Osteocyte (in vitro differentiated cells): ENCODE measurements around the gene IGDCC3. TPM values are rescaled to one million over a fixed set of nuclear protein-coding genes. Genes with fewer than 3 reads are reported as not detected.

ENCODE experiments used
- DNase-seq: peaks from one replicate; pipeline ENCODE4 v3.0.0; 2021; ENCODE audit warnings: mixed read lengths; ENCODE audit not compliant: unreplicated experiment; ENCODE audit errors: extremely low spot score
- H3K27ac Mint-ChIP-seq: one replicate; pipeline ENCODE4 v1.8.0; 2021; ENCODE audit warnings: mild to moderate bottlenecking, mixed read lengths; ENCODE audit not compliant: unreplicated experiment
- H3K27me3 Mint-ChIP-seq: one replicate; pipeline ENCODE4 v1.8.0; 2021; ENCODE audit warnings: mixed read lengths; ENCODE audit not compliant: unreplicated experiment
- H3K36me3 Mint-ChIP-seq: one replicate; pipeline ENCODE4 v1.8.0; 2021; ENCODE audit warnings: mixed read lengths; ENCODE audit not compliant: unreplicated experiment
- H3K4me1 Mint-ChIP-seq: one replicate; pipeline ENCODE4 v1.8.0; 2021; ENCODE audit warnings: mixed read lengths; ENCODE audit not compliant: unreplicated experiment
- H3K4me3 Mint-ChIP-seq: one replicate; pipeline ENCODE4 v1.8.0; 2021; ENCODE audit warnings: mild to moderate bottlenecking, moderate library complexity, mixed read lengths; ENCODE audit not compliant: unreplicated experiment
- H3K9me3 Mint-ChIP-seq: one replicate; pipeline ENCODE4 v1.8.0; 2021; ENCODE audit warnings: mixed read lengths; ENCODE audit not compliant: unreplicated experiment
- total RNA-seq: library from RNA; stranded (reverse); gene quantifications from 2 replicates; pipeline ENCODE4 v1.2.1, GENCODE V29; 2021
- TF ChIP-seq, protein P1 (sequence below): fragments of 200-600 bp; sonication (generic); IDR thresholded peaks from 2 replicates; pipeline ENCODE4 v1.5.0; 2021; ENCODE audit warnings: antibody characterized with exemption, mild to moderate bottlenecking, moderate library complexity

The IGDCC3 gene
- total RNA-seq, 1 donor from 2014 or later: 0.48 TPM

DNA sequence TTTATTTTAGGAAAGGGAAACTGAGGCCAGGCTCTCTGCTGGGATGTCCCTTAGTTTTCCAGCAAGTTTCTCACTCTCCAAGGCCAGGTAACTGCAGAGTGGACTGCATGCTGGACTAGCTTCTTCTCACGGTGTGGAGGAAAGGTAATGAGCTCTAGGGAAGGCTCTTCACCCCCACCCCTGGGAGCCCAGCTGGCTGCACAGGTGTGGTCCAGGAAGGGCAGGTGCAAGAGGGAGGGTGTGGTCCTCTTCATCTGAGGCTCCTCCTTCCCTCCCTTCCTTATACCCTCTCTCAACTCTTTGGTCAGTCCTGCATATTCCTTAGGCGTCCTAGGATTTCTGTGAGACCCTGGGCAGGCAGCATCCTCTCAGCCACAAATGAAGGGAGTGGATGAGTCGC lies 39.4 kb downstream of the IGDCC3 start:
- H3K4me1 Mint-ChIP-seq: peaks cover 8% of the 10 kb centered on the region

DNA sequence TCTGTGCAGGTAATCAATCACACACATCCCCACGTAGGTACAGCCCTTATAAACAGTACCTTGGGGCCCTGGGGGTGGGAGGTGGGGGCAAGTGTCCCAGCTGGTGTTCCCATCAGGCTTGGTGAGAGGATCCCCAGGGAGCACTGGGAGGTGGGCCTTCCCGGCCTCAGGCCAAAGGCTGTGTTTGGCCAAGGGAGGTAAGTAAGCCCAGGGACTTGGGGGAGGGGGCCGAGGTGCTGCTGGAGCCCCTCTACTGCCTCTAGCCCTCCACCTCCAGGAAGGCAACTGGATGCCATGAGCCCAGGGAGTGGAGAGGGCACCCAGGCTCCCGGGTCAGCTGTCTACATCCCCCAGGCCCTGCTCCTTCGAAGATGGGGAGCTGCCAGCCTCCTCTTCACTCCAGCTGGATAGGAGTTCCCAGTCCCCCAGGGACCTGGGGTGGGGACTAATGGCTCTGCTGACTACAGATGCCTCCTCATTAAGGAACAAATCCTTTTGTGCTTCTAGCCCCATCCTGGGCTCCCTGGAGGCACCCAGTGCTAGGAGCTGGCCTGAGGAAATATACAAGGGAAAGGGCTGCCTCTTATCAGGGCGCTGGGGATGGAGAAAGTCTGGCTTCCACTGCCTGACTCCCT lies 40.2 kb downstream of the IGDCC3 start:
- no peak overlapping the region for H3K27ac Mint-ChIP-seq

More for the DNA sequence above, 39.4 kb downstream of the IGDCC3 start:
- TF ChIP-seq, protein P1, sequence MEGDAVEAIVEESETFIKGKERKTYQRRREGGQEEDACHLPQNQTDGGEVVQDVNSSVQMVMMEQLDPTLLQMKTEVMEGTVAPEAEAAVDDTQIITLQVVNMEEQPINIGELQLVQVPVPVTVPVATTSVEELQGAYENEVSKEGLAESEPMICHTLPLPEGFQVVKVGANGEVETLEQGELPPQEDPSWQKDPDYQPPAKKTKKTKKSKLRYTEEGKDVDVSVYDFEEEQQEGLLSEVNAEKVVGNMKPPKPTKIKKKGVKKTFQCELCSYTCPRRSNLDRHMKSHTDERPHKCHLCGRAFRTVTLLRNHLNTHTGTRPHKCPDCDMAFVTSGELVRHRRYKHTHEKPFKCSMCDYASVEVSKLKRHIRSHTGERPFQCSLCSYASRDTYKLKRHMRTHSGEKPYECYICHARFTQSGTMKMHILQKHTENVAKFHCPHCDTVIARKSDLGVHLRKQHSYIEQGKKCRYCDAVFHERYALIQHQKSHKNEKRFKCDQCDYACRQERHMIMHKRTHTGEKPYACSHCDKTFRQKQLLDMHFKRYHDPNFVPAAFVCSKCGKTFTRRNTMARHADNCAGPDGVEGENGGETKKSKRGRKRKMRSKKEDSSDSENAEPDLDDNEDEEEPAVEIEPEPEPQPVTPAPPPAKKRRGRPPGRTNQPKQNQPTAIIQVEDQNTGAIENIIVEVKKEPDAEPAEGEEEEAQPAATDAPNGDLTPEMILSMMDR: no peak
- H3K36me3 Mint-ChIP-seq: no peaks in the 10 kb centered on the region
- no peaks in the 10 kb centered on the region for H3K9me3 Mint-ChIP-seq
- no peak for DNase-seq
- H3K27ac Mint-ChIP-seq: no peak overlapping the region
- peaks cover 20% of the 10 kb centered on the region for H3K27me3 Mint-ChIP-seq
- no peak overlapping the region for H3K4me3 Mint-ChIP-seq

DNA sequence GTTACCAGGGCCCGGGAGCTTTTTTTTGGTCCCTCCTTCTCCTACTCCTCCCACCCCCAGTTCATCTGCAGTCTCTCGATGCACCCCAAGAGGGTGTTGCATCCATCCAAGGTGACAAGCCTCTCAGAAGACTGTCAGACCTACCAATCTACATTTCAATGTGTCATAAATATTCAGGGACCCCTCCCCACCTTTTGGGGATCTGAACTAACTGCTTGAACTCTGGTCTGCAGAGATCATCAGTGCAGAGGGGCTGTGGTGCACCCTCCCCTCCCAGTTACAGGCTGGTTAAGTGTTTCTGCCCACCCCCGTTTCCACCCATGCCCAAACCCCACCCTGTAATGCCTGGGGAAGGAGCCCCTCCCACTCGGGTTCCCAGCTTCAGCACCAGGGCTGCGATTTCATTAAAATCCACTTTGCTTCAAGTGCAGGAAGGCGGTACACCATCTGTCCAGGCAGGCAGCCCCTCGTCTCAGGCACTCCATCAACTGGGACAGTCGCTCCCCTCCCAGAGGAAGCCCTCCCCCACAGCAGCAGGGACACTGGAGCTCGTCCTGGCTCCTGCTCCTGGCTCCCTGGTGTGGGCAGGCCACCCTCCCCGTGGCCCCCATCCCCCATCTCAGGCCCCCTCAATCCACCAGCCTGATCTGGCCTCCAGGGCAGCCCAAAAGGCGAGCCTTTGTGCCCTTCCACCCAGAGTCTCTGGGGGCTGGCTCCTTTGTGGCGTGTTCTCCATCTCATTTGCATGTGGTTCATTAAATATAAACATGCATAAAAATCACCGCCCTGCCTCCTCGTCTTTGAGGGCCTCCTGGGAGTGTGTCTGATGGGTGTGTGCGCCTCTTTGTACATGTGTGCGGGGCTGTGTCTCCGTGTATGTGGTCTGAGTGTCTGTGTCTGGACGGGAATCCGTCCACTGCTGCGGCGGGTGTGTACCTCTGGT lies 41.0 kb downstream of the IGDCC3 start:
- DNase-seq: no peak

More for the DNA sequence above, 40.2 kb downstream of the IGDCC3 start:
- DNase-seq: no peak
- Mint-ChIP-seq H3K9me3 (no peaks in the 10 kb centered on the region), H3K4me1 (peaks cover 8% of the 10 kb centered on the region), H3K27me3 (peaks cover 20% of the 10 kb centered on the region), H3K4me3 (no peak overlapping the region), H3K36me3 (no peaks in the 10 kb centered on the region)
- TF ChIP-seq, protein P1: no peak

DNA sequence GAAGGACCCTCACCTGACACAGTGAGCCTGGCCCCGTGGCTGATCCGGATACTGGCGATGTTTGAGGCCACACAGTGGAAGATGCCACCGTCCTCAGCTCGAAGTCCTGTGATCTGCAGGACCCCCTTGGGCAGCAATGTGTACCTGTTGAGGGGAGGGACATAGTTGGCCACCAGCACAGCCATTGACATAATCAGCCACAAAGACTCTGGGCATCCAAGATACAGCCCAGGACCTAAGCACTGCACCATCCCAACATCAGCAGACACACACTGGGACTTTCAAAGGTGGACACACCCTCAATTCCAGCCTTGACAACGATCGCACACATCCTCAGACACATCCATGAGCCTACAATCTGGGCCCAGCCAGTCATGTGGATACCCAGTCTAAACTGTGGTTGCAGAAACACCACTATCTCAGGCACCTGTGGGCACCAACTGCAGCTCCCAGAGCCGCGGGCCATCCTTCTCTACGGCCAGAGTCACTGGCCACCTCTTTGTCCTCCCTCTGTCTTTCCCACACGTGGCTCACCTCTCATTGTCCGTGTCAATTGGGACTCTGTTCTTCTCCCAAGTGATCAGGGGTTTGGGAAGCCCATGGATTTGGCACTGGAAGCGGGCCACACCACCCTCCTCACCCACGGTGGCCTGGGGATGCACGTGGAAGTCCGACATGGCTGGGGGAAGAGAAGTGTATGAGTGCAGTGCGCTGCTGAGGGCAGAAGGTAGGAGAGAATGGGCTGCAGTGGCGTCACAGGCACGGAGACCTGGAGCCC lies 42.3 kb downstream of the IGDCC3 start:
- peaks cover 8% of the 10 kb centered on the region for H3K4me1 Mint-ChIP-seq
- H3K27ac Mint-ChIP-seq: no peak overlapping the region
- no peaks in the 10 kb centered on the region for H3K9me3 Mint-ChIP-seq

More for the DNA sequence above, 41.0 kb downstream of the IGDCC3 start:
- Mint-ChIP-seq H3K9me3 (no peaks in the 10 kb centered on the region), H3K27ac (no peak overlapping the region), H3K4me1 (peaks cover 8% of the 10 kb centered on the region), H3K4me3 (no peak overlapping the region), H3K36me3 (no peaks in the 10 kb centered on the region), H3K27me3 (peaks cover 20% of the 10 kb centered on the region)
- TF ChIP-seq, protein P1: no peak

More for the DNA sequence above, 42.3 kb downstream of the IGDCC3 start:
- DNase-seq: no peak
- H3K4me3 Mint-ChIP-seq: no peak overlapping the region
- no peaks in the 10 kb centered on the region for H3K36me3 Mint-ChIP-seq
- H3K27me3 Mint-ChIP-seq: peaks cover 17% of the 10 kb centered on the region
- TF ChIP-seq, protein P1: no peak
